Choroid plexus epithelial cell (primary cell): ENCODE data around the gene SF3B4.

Source experiments
- DNase-seq: peaks from one replicate; pipeline ENCODE4 v3.0.0-alpha.2; 2010; ENCODE audit warnings: low read depth
- H3K4me3 ChIP-seq: 2 replicates; pipeline ENCODE4 v1.5.1; 2011; ENCODE audit warnings: low read depth, mild to moderate bottlenecking, control low read depth, low read length, moderate library complexity
- TF ChIP-seq, protein P1 (sequence below): conservative IDR thresholded peaks from 2 replicates; pipeline ENCODE4 v1.5.1; 2011; ENCODE audit warnings: low read depth, mild to moderate bottlenecking, control low read depth, inconsistent platforms, low read length, moderate library complexity

Gene SF3B4

DNA sequence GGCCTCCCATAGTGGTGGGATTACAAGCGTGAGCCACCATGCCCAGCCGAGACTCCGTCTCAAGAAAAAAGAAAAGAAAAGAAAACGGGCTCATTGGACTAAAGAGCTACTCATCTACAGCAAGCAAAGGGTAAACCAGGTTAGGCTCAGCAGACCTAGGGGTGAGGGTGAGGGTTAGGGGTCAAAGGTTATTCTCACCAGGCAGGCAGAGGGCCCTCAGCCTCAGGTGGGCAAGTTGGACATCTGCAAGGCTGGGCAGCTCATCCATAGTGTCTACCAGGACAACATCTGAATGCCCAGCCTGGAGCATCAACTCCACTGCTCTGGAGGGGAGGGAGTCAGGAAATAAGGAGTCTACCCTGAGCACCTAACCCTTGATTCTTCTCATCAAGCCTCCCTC, 5.6 kb upstream of the SF3B4 start:
- TF ChIP-seq, protein P1, sequence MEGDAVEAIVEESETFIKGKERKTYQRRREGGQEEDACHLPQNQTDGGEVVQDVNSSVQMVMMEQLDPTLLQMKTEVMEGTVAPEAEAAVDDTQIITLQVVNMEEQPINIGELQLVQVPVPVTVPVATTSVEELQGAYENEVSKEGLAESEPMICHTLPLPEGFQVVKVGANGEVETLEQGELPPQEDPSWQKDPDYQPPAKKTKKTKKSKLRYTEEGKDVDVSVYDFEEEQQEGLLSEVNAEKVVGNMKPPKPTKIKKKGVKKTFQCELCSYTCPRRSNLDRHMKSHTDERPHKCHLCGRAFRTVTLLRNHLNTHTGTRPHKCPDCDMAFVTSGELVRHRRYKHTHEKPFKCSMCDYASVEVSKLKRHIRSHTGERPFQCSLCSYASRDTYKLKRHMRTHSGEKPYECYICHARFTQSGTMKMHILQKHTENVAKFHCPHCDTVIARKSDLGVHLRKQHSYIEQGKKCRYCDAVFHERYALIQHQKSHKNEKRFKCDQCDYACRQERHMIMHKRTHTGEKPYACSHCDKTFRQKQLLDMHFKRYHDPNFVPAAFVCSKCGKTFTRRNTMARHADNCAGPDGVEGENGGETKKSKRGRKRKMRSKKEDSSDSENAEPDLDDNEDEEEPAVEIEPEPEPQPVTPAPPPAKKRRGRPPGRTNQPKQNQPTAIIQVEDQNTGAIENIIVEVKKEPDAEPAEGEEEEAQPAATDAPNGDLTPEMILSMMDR = no peak
- DNase-seq = no peak
- H3K4me3 ChIP-seq = no peak overlapping the region

DNA sequence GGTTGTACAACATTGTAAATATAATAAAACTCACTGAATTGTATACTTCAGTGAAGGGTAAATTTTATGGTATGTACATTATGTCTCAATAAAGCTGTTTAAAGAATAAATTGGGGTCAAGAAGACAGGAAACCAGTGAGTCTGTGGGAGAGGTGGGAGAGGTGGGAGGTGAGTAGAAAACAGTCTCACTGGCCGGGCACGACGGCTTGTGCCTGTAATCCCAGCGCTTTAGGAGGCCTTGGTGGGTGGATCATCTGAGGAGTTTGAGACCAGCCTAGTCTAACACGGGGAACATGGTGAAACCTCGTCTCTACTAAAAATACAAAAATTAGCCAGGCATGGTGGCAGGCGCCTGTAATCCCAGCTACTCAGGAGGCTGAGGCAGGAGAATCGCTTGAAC, 4.9 kb upstream of the SF3B4 start:
- DNase-seq = no peak
- no peak overlapping the region for H3K4me3 ChIP-seq
- TF ChIP-seq, protein P1 = no peak

DNA sequence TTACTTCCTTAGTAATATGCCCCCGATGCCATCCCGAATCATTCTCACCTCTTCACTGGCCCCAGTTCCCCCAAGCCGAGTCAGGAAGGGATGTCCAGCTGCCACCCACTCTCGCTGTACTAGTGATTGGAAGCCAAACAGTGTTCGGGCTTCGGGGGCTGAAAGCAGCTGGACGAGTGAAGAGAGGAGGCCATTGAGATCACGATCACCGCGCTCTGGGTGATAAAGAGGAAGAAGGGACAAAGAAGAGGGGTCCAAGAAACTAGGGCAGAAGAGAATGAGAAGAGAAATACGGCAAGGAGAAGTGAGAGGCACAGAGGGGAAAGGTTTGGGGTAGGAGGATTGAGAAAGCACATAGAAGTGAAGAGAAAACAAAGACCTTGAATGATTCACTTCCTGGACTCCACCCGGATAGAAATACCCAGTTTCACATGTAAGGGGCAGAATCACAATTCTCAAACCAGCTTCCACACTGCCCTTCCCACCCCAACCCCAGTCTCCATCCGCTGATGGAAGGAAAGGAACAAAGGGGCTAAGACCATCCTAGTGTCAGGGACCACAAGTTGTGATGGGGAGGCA, 3.7 kb upstream of the SF3B4 start:
- DNase-seq = peak; percentile 12

DNA sequence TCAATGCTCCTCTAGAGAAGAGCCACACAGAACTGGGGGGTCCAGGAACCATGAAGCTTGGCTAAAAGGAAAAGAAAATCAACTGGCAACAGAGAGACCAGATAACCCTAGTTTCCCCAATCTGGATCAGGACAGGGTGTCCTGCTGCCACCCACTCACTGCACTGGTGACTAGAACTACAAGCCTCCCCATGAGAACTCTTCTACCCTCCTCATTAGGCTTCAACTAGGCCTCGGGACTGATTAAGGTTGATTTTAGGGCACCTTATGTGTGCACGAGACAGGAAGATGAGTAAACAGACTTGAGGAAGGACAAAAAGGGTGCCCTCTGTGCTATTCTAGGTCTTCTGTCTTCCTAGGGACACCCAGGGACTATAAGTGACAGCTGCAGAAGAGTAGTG, 2.3 kb upstream of the SF3B4 start:
- H3K4me3 ChIP-seq = no peak overlapping the region
- DNase-seq = no peak
- TF ChIP-seq, protein P1 = no peak

More for the DNA sequence above, 3.7 kb upstream of the SF3B4 start:
- TF ChIP-seq, protein P1 = no peak
- H3K4me3 ChIP-seq = no peak overlapping the region

DNA sequence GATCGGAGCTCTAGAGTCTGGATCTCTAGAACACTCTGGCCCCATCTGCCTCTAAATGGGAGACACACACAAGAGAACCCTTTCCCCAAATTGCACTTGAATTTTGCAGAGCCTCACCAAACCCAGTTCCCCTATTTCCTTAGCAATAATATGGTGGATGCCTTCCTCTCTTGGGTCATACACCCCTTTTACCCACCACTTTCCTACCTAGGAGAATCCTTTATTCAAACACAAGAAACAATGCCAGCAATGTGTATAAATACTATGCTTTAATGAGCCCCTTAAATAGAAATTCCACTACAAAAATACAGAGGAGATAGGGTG, 760 bp upstream of the SF3B4 start:
- TF ChIP-seq, protein P1 = no peak
- peak overlapping the region; percentile 78 for H3K4me3 ChIP-seq
- no peak for DNase-seq

DNA sequence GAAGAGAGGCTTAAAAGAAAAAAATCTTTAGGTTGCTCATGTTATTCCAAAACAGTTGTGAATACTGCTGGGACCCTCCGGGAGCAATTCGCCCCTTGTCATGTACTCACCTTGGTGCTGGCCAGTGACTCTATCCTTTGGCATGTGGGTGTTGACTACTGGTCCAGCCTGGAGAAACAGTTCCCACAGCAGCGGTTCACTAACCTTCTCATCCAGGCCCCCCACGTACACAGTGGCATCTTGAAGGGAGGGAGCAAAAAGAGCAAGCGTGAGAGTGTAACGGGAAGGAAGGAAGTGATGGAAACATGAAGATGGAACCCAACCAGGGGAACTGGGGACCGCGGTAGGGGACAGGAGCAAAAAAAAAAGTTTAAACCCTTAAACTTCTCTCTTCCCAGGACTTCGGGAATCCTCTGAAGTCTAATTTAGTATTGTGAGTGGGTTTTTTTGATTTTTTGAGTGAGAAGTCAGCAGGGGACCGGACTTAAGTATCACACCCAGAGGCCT, 494 bp downstream of the SF3B4 start:
- TF ChIP-seq, protein P1 = no peak
- peak overlapping the region; percentile 78 for H3K4me3 ChIP-seq
- peak; percentile 17 for DNase-seq

DNA sequence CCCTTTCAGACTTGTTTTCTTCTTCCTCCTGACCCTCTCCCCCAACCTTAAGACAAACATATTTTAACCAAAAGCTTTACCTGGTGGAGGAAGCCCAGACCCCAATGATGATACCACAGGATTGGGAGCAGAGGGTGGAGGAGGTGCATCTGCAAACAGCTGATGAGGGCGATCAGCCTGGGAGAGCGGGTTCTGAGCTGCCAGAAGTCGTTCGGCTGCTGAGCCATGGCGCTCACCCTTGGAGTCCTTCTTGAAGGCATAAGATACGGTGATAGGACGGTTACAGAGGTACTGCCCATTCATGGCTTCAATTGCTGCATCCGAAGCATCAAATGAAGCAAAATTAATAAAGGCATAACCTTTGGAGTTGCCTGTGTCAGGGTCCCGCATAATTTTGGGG, 1.3 kb downstream of the SF3B4 start:
- H3K4me3 ChIP-seq = peak overlapping the region; percentile 78
- DNase-seq = no peak
- TF ChIP-seq, protein P1 = no peak
